Progenitor cell of endocrine pancreas (in vitro differentiated cells): ENCODE measurements around the gene FSTL4. TPM values are rescaled to one million over a fixed set of nuclear protein-coding genes. Genes with fewer than 3 reads are reported as not detected.

ENCODE experiments used
- DNase-seq: peaks from one replicate; pipeline ENCODE4 v3.0.0; 2021; ENCODE audit warnings: low spot score; ENCODE audit not compliant: unreplicated experiment
- H3K27ac Mint-ChIP-seq: 2 replicates; pipeline ENCODE4 v1.8.0; 2021; ENCODE audit warnings: mild to moderate bottlenecking, moderate library complexity, mixed read lengths
- H3K27me3 Mint-ChIP-seq: 2 replicates; pipeline ENCODE4 v1.8.0; 2021; ENCODE audit warnings: mixed read lengths
- H3K36me3 Mint-ChIP-seq: 2 replicates; pipeline ENCODE4 v1.8.0; 2022; ENCODE audit warnings: mixed read lengths; ENCODE audit not compliant: insufficient read depth
- H3K4me1 Mint-ChIP-seq: 2 replicates; pipeline ENCODE4 v1.8.0; 2021; ENCODE audit warnings: low read depth, mixed read lengths
- H3K4me3 Mint-ChIP-seq: 2 replicates; pipeline ENCODE4 v1.8.0; 2021; ENCODE audit warnings: low read depth, mild to moderate bottlenecking, moderate library complexity, mixed read lengths
- H3K9me3 Mint-ChIP-seq: 2 replicates; pipeline ENCODE4 v1.8.0; 2021; ENCODE audit warnings: low read depth, mixed read lengths
- total RNA-seq: library from RNA; stranded (reverse); gene quantifications from 2 replicates; pipeline ENCODE4 v1.2.1, GENCODE V29; 2021
- TF ChIP-seq, protein P1 (sequence below): fragments of 200-600 bp; sonication (generic); IDR thresholded peaks from one replicate; pipeline ENCODE4 v1.5.0; 2021; ENCODE audit warnings: antibody characterized with exemption, mild to moderate bottlenecking; ENCODE audit not compliant: unreplicated experiment

The FSTL4 gene
- total RNA-seq, 1 donor from 2014 or later, result 2.4 TPM

DNA sequence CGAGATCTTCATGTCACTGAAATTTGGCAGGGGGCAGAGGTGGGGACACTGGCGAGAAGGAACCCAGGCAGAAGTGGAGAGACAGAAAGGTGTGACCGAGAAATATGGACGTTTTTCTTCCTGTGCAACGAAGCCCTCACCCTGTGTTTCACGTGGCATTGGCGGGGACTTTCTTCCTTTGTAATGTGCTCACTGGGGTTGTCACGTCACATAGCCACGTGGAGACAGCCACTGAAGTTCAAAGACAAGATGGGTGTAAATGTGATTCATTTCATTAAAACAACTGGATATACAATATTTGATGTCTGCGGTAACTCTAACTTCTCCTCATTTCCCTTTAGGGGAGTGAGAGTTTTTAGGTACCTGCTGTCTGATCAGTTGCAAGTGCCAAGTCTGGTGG lies 225.7 kb downstream of the FSTL4 start:
- DNase-seq, result no peak
- no peaks in the 10 kb centered on the region for H3K36me3 Mint-ChIP-seq
- peaks cover 4% of the 10 kb centered on the region for H3K4me1 Mint-ChIP-seq
- peaks cover 21% of the 10 kb centered on the region for H3K27me3 Mint-ChIP-seq
- TF ChIP-seq, protein P1, sequence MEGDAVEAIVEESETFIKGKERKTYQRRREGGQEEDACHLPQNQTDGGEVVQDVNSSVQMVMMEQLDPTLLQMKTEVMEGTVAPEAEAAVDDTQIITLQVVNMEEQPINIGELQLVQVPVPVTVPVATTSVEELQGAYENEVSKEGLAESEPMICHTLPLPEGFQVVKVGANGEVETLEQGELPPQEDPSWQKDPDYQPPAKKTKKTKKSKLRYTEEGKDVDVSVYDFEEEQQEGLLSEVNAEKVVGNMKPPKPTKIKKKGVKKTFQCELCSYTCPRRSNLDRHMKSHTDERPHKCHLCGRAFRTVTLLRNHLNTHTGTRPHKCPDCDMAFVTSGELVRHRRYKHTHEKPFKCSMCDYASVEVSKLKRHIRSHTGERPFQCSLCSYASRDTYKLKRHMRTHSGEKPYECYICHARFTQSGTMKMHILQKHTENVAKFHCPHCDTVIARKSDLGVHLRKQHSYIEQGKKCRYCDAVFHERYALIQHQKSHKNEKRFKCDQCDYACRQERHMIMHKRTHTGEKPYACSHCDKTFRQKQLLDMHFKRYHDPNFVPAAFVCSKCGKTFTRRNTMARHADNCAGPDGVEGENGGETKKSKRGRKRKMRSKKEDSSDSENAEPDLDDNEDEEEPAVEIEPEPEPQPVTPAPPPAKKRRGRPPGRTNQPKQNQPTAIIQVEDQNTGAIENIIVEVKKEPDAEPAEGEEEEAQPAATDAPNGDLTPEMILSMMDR, result no peak
- no peaks in the 10 kb centered on the region for H3K9me3 Mint-ChIP-seq
- no peak overlapping the region for H3K27ac Mint-ChIP-seq
- H3K4me3 Mint-ChIP-seq, result no peak overlapping the region

DNA sequence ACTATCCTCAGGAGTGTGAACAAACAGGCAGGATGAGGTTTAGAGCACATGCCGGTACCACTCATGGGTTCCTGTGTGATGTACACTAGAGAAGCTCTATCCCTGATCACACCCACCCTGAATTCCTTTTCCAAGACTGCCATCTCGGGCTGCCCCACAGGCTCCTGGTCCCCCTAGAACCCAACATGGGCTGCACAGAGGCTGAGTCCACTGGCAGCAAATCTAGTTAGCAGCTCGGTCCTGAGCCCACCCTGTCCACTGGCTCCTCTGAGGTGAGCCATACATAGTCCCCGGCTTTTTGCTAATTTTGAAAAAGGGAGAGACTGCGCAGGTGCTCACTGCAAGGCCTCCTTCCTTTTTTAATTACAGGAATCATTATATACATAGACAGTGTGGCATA lies 227.0 kb downstream of the FSTL4 start:
- Mint-ChIP-seq H3K27me3 (peaks cover 18% of the 10 kb centered on the region), H3K27ac (no peak overlapping the region), H3K9me3 (no peaks in the 10 kb centered on the region), H3K4me1 (peaks cover 4% of the 10 kb centered on the region), H3K36me3 (no peaks in the 10 kb centered on the region), H3K4me3 (no peak overlapping the region)
- TF ChIP-seq, protein P1, result no peak
- no peak for DNase-seq

DNA sequence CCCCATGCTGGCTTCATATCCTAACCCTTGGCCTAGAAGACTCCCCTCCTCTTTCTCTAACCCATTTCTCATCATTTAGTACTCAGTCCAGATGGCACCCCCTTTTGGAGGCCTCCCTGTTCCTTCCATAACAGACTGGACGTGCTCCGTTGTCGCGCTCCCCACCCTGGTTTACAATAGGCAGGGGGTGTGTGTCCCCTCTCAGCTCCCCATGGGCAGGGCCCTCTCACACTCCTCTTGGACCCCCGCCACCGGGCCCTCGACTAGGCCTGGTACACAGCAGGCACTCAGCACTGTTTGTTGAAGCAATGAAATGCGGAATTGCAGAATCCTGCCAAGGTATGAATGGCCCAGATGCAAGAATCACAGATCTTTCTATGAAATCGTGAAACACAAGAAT lies 227.4 kb downstream of the FSTL4 start:
- H3K27ac Mint-ChIP-seq, result no peak overlapping the region
- H3K9me3 Mint-ChIP-seq, result no peaks in the 10 kb centered on the region
- no peak overlapping the region for H3K4me3 Mint-ChIP-seq
- TF ChIP-seq, protein P1, result no peak
- H3K4me1 Mint-ChIP-seq, result peaks cover 4% of the 10 kb centered on the region
- peaks cover 18% of the 10 kb centered on the region for H3K27me3 Mint-ChIP-seq
- H3K36me3 Mint-ChIP-seq, result no peaks in the 10 kb centered on the region
- no peak for DNase-seq

DNA sequence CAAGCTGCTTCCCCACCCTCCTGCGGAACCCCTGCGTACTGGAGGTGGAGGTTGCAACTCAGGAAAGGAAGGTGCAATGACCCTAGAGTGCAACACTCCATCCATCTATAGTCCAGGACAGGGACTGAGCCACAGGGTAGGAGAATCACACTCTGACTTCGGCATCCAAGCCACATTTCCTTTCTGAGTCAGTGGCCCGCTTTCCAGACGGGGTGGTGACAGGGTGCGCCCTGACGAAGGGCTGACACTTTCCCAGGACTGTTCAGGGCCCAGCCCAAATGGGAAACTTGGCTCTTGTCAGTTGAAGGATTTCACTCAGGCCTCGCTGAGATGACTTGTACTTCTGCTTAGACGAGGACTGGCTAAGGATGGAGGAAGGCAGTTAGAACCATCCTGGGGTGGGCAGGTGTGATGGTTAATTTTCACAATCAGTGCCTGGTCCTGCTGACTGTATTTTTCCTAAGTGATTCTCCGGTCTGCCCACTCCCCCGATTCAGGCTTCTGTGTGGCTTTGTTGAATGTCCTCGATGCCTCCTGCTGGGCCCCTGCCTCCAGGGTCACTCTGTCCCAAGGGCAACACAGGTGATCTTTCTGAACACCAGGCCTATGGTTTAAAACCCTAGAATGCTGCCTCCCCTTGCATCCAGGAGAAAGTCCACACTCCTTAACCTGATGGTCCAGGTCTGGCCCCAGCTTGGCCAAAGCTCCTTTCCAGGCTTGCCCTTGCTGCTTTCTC lies 228.1 kb downstream of the FSTL4 start:
- DNase-seq, result no peak
- no peak overlapping the region for H3K27ac Mint-ChIP-seq
- peaks cover 18% of the 10 kb centered on the region for H3K27me3 Mint-ChIP-seq
- H3K36me3 Mint-ChIP-seq, result no peaks in the 10 kb centered on the region
- no peak overlapping the region for H3K4me3 Mint-ChIP-seq
- peaks cover 4% of the 10 kb centered on the region for H3K4me1 Mint-ChIP-seq
- TF ChIP-seq, protein P1, result no peak
- H3K9me3 Mint-ChIP-seq, result peaks cover 2% of the 10 kb centered on the region

DNA sequence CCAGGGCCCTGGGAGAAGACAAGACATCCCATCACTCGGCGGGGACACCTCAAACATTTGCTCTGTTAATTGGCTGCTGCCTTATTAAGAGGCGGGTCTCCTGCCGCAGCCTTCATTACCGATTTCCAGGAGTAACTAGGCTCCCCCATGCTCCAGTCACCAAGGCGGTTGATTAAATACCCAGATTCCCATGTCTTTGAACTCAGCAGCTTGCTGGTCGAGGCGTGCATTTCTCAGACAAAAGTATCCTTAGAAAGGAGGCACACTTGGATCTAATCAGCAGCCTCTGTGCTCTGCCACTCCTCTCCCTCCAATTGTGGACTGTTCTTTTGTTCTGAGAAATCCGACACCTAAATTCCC lies 228.8 kb downstream of the FSTL4 start:
- DNase-seq, result no peak
- Mint-ChIP-seq H3K27ac (no peak overlapping the region), H3K9me3 (peaks cover 5% of the 10 kb centered on the region), H3K4me1 (peaks cover 4% of the 10 kb centered on the region), H3K4me3 (no peak overlapping the region), H3K36me3 (no peaks in the 10 kb centered on the region), H3K27me3 (peaks cover 18% of the 10 kb centered on the region)
- TF ChIP-seq, protein P1, result no peak
